Measurements from ENCODE around the gene C5orf22.

C5orf22 gene

DNA sequence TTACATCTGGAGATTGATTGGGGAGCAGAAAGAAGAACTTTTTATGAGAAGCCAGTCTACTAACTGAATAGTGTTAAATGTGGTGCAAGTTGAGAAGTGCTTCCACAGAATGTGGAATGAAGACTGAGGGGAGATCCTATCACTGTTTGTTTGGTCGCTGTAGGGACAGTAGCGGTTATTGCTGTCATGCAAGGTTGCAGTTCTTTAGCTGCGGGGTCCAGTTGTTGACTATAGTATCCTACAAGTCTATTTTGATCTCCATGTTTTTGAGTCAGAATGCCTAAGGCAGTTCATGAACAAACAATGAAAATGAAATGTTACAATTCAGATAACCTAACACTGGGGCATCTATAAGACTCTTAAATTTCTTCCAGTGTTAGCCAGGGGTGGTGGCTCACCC lies 61.6 kb downstream of the C5orf22 start:
- TF ChIP-seq, protein P1, sequence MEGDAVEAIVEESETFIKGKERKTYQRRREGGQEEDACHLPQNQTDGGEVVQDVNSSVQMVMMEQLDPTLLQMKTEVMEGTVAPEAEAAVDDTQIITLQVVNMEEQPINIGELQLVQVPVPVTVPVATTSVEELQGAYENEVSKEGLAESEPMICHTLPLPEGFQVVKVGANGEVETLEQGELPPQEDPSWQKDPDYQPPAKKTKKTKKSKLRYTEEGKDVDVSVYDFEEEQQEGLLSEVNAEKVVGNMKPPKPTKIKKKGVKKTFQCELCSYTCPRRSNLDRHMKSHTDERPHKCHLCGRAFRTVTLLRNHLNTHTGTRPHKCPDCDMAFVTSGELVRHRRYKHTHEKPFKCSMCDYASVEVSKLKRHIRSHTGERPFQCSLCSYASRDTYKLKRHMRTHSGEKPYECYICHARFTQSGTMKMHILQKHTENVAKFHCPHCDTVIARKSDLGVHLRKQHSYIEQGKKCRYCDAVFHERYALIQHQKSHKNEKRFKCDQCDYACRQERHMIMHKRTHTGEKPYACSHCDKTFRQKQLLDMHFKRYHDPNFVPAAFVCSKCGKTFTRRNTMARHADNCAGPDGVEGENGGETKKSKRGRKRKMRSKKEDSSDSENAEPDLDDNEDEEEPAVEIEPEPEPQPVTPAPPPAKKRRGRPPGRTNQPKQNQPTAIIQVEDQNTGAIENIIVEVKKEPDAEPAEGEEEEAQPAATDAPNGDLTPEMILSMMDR (IDR thresholded peaks at IDR 0.05): no peak

DNA sequence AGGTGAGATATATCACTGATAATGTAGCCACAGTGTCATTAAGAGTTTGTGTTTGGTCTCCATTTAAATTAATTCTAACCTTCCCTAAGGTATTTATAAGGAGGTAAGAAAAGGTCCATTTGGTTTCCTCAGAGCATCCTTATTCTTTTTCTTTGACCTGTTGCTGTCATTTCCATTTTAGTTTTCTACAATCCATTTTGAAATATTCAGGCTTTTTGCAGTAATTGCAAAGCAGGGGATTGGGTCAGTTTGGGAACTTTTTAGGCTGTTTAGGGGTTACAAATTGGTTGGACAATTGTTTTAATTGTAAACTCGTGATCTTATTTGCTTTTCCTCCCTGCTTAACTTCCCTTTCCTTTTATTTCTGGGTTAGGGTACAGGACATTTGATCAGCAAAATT lies 64.3 kb downstream of the C5orf22 start:
- TF ChIP-seq, protein P1 (IDR thresholded peaks at IDR 0.05): no peak

- TF ChIP-seq, protein P1 (IDR thresholded peaks at IDR 0.05): no peak
Measured at GRCh38 chr5:31598640-31599611, 66.8 kb downstream of the C5orf22 start.

GRCh38 chr5:31604240-31604639 lies 72.1 kb downstream of the C5orf22 start:
- TF ChIP-seq, protein P1 (IDR thresholded peaks at IDR 0.05): no peak

DNA sequence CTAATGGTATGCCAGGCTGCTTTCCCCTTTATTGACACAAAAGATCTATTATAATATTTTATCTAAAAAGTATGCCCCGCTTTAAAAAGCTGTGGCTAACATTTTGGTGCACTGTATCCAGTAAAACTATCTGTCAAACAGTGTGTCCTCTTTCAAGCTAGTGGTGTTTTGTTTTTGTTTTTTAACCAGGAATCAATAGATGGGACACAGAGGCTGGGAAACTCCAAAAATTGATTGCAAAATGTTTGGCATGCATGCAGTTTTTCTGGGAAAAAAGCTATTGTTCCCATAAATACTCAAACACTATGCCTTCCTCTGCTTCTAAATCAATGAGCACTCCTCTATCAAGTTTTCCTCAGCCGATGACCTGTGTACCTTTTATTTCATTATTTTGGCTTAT lies 72.5 kb downstream of the C5orf22 start:
- TF ChIP-seq, protein P1 (IDR thresholded peaks at IDR 0.05): no peak

Measured in LNCAP (cell line).